Lung (tissue), 10 donors: ENCODE data around the gene ARL17B. TPM values are rescaled to one million over a fixed set of nuclear protein-coding genes. Genes with fewer than 3 reads are reported as not detected.
A peak's percentile ranks its signal among the peaks of the same experiment; 100 is the strongest.
"Not testable (repeated sequence)": the region's sequence is repeated elsewhere in the genome, so short reads cannot be mapped to it uniquely, and the experiment has no call there.

Experiments
- ATAC-seq: fragments of 200-7000 bp; cut with Tn5 transposase; one replicate; pipeline ENCODE4 v1.9.1; 2020; ENCODE audit warnings: moderate number of reproducible peaks; ENCODE audit not compliant: insufficient read depth, low FRiP score
- DNase-seq, 3 donors: peaks; one replicate each; pipeline ENCODE4 v3.0.0-alpha.2; 2013 to 2017
- H3K27ac ChIP-seq, 2 donors: one replicate each; pipeline ENCODE4 v1.5.1; 2013; ENCODE audit warnings: mild to moderate bottlenecking in 2 of 2, moderate library complexity in 2 of 2, control low read depth in 1 of 2, inconsistent platforms in 1 of 2, low read depth in 1 of 2, low read length in 1 of 2
- H3K27me3 ChIP-seq, 3 donors: one replicate each; pipeline ENCODE4 v1.5.1; 2013; ENCODE audit warnings: low read length in 2 of 3; ENCODE audit not compliant: control insufficient read depth in 3 of 3, insufficient read depth in 3 of 3
- H3K36me3 ChIP-seq, 4 donors: one replicate each; pipeline ENCODE4 v1.5.1; 2013; ENCODE audit warnings: low read length in 4 of 4, mild to moderate bottlenecking in 1 of 4, moderate library complexity in 1 of 4; ENCODE audit not compliant: control insufficient read depth in 4 of 4, insufficient read depth in 4 of 4
- H3K4me1 ChIP-seq, 5 donors: one replicate each; pipeline ENCODE4 v1.5.1; 2013; ENCODE audit warnings: low read length in 5 of 5, mild to moderate bottlenecking in 2 of 5, moderate library complexity in 1 of 5; ENCODE audit not compliant: control insufficient read depth in 5 of 5, insufficient read depth in 5 of 5
- H3K4me3 ChIP-seq: one replicate; pipeline ENCODE4 v1.5.1; 2013; ENCODE audit warnings: mild to moderate bottlenecking, control low read depth, moderate library complexity
- H3K9ac ChIP-seq, 2 donors: one replicate each; pipeline ENCODE4 v1.5.1; 2013; ENCODE audit warnings: low read length in 2 of 2, control low read depth in 1 of 2; ENCODE audit not compliant: insufficient read depth in 1 of 2
- H3K9me3 ChIP-seq, 4 donors: one replicate each; pipeline ENCODE4 v1.5.1; 2013; ENCODE audit warnings: low read length in 3 of 4, mild to moderate bottlenecking in 1 of 4, moderate library complexity in 1 of 4; ENCODE audit not compliant: control insufficient read depth in 4 of 4, insufficient read depth in 3 of 4
- WGBS, 2 donors: extraction: QIAGEN DNeasy Blood & Tissue Kit; methylation state at CpG; one replicate each; pipeline ENCODE4 v1.1.7; 2013; 5-methylcytosine and 5-hydroxymethylcytosine counted together
- polyA plus RNA-seq, 2 donors: library from polyadenylated mRNA; stranded (reverse); fragments of 200-250 nt; gene quantifications; one replicate each; pipeline ENCODE4 v1.2.1, GENCODE V29; 2013
- total RNA-seq, 2 donors: library from RNA; depleted of rRNA in 1 of 2; stranded (reverse); fragments of >200 nt in 1 of 2; gene quantifications; one replicate each; pipeline ENCODE4 v1.2.1, GENCODE V29; 2014 to 2021
- donor health status: Bipolar disorder and iron deficiency.
- donor health status: healthy.
- donor health status: DM: yes; HTN: yes; CAD: no.

Gene ARL17B
- total and polyA plus RNA-seq, 4 donors, result 6.7 to 24.7 (median 12.4) TPM

- not testable (repeated sequence) for ATAC-seq
Observed at GRCh38 chr17:46244949-46245768, 116.4 kb downstream of the ARL17B start.

GRCh38 chr17:46244339-46244913 lies 117.1 kb downstream of the ARL17B start:
- ATAC-seq, H3K36me3 ChIP-seq, H3K4me1 ChIP-seq, DNase-seq, H3K9me3 ChIP-seq, H3K27ac ChIP-seq, H3K4me3 ChIP-seq, H3K27me3 ChIP-seq, H3K9ac ChIP-seq: not testable (repeated sequence)
- WGBS, 2 donors, result 95% methylated on average over 9 to 14 of the region's 27 CpGs

More at GRCh38 chr17:46244949-46245768, 116.4 kb downstream of the ARL17B start:
- H3K9ac ChIP-seq, H3K36me3 ChIP-seq, H3K9me3 ChIP-seq, H3K27ac ChIP-seq, H3K27me3 ChIP-seq, H3K4me3 ChIP-seq, H3K4me1 ChIP-seq: not testable (repeated sequence)
- 39 to 64% methylated on average over 5 to 9 of the region's 14 CpGs for WGBS, 2 donors
- peak in 1 of 3 donors; percentile 22 for DNase-seq

- not testable (repeated sequence) for H3K9ac ChIP-seq, H3K27me3 ChIP-seq, H3K4me3 ChIP-seq, H3K4me1 ChIP-seq, H3K36me3 ChIP-seq, ATAC-seq, DNase-seq, H3K27ac ChIP-seq, H3K9me3 ChIP-seq
- WGBS, 2 donors, result 87 to 93% methylated on average over 12 to 13 of the region's 23 CpGs
Observed at GRCh38 chr17:46243928-46244327, 117.6 kb downstream of the ARL17B start.

- not testable (repeated sequence) for H3K4me3 ChIP-seq, H3K9ac ChIP-seq, H3K27me3 ChIP-seq, H3K36me3 ChIP-seq, H3K27ac ChIP-seq, H3K4me1 ChIP-seq, H3K9me3 ChIP-seq, DNase-seq, ATAC-seq
- 26 to 38% methylated on average over 26 to 27 of the region's 38 CpGs for WGBS, 2 donors
Observed at GRCh38 chr17:46243505-46243904, 118.1 kb downstream of the ARL17B start.

- not testable (repeated sequence) for H3K4me1 ChIP-seq, H3K27ac ChIP-seq, H3K27me3 ChIP-seq, H3K4me3 ChIP-seq, ATAC-seq, H3K9ac ChIP-seq, H3K36me3 ChIP-seq, DNase-seq, H3K9me3 ChIP-seq
- 66 to 93% methylated on average over 7 of the region's 8 CpGs for WGBS, 2 donors
Observed at GRCh38 chr17:46231359-46231758, 130.2 kb downstream of the ARL17B start.

- peak; percentile 99 for ATAC-seq
- not testable (repeated sequence) for H3K9me3 ChIP-seq, H3K9ac ChIP-seq, H3K27me3 ChIP-seq, H3K4me1 ChIP-seq, H3K27ac ChIP-seq, H3K36me3 ChIP-seq
- DNase-seq, result peak; percentile 90 to 96 (median 91)
- H3K4me3 ChIP-seq, result peak overlapping the region; percentile 45
- WGBS, 2 donors, result 0% methylated on average over 17 to 20 of the region's 22 CpGs
Observed at GRCh38 chr17:46225274-46225794, 136.2 kb downstream of the ARL17B start.

GRCh38 chr17:46224864-46225263 lies 136.7 kb downstream of the ARL17B start:
- H3K27ac ChIP-seq, result not testable (repeated sequence)
- WGBS, 2 donors, result 0 to 1% methylated on average over 12 to 53 of the region's 54 CpGs

More at GRCh38 chr17:46224864-46225263, 136.7 kb downstream of the ARL17B start:
- H3K36me3 ChIP-seq, H3K4me1 ChIP-seq, H3K9me3 ChIP-seq, H3K27me3 ChIP-seq, H3K9ac ChIP-seq: not testable (repeated sequence)
- H3K4me3 ChIP-seq, result peak overlapping the region; percentile 45
- ATAC-seq (peak; percentile 25), DNase-seq (peak; percentile 7 to 19 (median 13))
